A549 treated with DMSO at 1 μM for 4 hours (cell line): ENCODE data around the gene RNF39. TPM values are rescaled to one million over a fixed set of nuclear protein-coding genes. Genes with fewer than 3 reads are reported as not detected.

Source experiments
- total RNA-seq: library from RNA; stranded (reverse); fragments of 200-300 nt; extraction: Qiagen RNA extraction; gene quantifications from 5 replicates; pipeline ENCODE4 v1.2.3, GENCODE V29; 2022; ENCODE audit warnings: low read depth

RNF39 gene
- 0.04 to 0.05 TPM in 2 of 5 replicates, not detected in the others for total RNA-seq

GRCh38 chr6:30075094-30075789 lies at the start of gene RNF39:
RNF39 (minus strand) TSS chr6:30075769; CDS start chr6:30075585, 184 bp downstream.

GRCh38 chr6:30113003-30113759 lies 37.6 kb upstream of the RNF39 start, which contains the start of gene TRIM31:
TRIM31 (minus strand) TSS chr6:30113090; CDS start chr6:30112805, 285 bp downstream.

GRCh38 chr6:30066577-30067459 lies 8.8 kb downstream of the RNF39 start, which contains the start of gene PPP1R11:
PPP1R11 (plus strand) TSS chr6:30067198; CDS start chr6:30067411, 213 bp downstream.

GRCh38 chr6:30061092-30061857 lies 14.3 kb downstream of the RNF39 start, which contains the start of gene POLR1H:
POLR1H (plus strand) TSS chr6:30061265; CDS start chr6:30061525, 260 bp downstream.

Other genes with a start within 250 kb of the RNF39 start
- gene HLA-G, start 247.9 kb downstream of the RNF39 start, total RNA-seq: not detected in 5 replicates
- 132 to 142 TPM (median 140 TPM) in 5 replicates for gene HLA-A, start 133.2 kb downstream of the RNF39 start, total RNA-seq
- 30.4 to 34.8 TPM (median 33.1 TPM) in 5 replicates for gene POLR1H, start 14.5 kb downstream of the RNF39 start, total RNA-seq
- gene PPP1R11, start 8.6 kb downstream of the RNF39 start, total RNA-seq: 43.1 to 44.3 TPM (median 43.9 TPM) in 5 replicates
- gene TRIM31, start 37.3 kb upstream of the RNF39 start, total RNA-seq: 1.3 to 2.2 TPM (median 1.7 TPM) in 5 replicates
- not detected in 5 replicates for gene TRIM40, start 60.4 kb upstream of the RNF39 start, total RNA-seq
- not detected in 5 replicates for gene TRIM10, start 85.4 kb upstream of the RNF39 start, total RNA-seq
- gene TRIM15, start 87.8 kb upstream of the RNF39 start, total RNA-seq: 0.04 TPM in 1 of 5 replicates, not detected in the others
- gene TRIM26, start 137.6 kb upstream of the RNF39 start, total RNA-seq: 25.9 to 31.2 TPM (median 26.5 TPM) in 5 replicates